SIG-M5 treated with dmso at 0.1 percent for 504 hours (cell line): ENCODE results near the gene SLC4A4.

Experiments
- DNase-seq: peaks from one replicate; lab custom pipeline; 2025; ENCODE audit not compliant: unreplicated experiment; lab: John Stamatoyannopoulos, UW

SLC4A4 gene

GRCh38 chr4:71468116-71468710 lies 129.4 kb downstream of the SLC4A4 start:
- DNase-seq: no peak

- no peak for DNase-seq
Measured at GRCh38 chr4:71469541-71469940, 130.7 kb downstream of the SLC4A4 start.

GRCh38 chr4:71470524-71470923 lies 131.7 kb downstream of the SLC4A4 start:
- DNase-seq: no peak

GRCh38 chr4:71472946-71473345 lies 134.1 kb downstream of the SLC4A4 start:
- DNase-seq: no peak

- DNase-seq: no peak
Measured at GRCh38 chr4:71473541-71474240, 134.9 kb downstream of the SLC4A4 start.

DNA sequence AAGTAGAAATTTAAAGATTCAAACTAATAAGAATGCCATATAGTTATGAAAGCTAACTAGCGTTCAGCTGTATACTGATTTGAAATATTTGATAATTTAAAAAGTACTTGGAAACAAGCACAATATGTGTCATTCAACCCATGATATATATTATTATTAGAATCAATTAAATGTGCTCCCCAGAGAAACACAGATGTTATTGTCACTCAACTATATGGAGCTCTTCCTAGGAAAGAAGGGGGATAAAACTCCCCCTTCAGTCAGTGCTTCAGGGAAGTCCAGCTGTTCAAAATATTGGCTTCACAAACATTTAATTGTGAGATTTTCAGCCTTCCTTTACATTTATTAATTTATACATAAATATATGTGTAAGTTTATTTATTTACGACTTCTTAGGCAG lies 135.9 kb downstream of the SLC4A4 start:
- DNase-seq: no peak

- no peak for DNase-seq
Measured at GRCh38 chr4:71476240-71476639, 137.4 kb downstream of the SLC4A4 start.

DNA sequence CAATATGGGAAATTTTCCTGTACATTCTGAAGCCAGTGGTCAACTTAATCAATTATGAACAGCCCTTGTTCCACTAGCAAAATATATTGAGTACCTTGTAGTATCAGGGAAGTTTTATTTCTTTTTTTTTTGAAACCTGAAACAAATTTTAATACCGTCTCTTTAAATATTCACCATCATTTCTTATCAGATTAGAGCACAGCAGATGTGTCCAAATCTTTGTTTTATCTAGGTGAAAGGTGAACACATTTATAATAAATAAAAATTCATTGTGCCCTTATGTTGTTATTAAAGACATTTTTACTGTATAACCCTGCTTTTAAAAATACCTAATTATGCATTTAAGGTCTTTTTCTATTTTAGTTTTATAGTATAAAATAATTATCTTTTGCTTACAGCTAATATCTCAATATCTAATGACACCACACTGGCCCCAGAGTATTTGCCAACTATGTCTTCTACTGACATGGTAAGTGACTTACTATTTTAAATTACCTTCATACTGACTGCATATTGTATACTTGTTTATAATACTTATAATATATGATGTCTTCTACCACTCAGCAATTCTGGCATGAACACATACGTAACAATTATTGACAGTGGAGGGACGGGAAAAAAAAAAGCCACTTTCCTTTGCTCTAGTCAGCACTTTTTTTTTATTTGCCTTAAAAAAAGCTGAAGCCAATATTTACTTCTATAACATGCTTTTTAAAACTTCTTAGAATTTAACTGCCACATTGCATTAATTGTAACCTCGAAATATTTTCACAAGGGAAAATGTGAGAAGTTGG lies 147.9 kb downstream of the SLC4A4 start:
- DNase-seq: no peak

DNA sequence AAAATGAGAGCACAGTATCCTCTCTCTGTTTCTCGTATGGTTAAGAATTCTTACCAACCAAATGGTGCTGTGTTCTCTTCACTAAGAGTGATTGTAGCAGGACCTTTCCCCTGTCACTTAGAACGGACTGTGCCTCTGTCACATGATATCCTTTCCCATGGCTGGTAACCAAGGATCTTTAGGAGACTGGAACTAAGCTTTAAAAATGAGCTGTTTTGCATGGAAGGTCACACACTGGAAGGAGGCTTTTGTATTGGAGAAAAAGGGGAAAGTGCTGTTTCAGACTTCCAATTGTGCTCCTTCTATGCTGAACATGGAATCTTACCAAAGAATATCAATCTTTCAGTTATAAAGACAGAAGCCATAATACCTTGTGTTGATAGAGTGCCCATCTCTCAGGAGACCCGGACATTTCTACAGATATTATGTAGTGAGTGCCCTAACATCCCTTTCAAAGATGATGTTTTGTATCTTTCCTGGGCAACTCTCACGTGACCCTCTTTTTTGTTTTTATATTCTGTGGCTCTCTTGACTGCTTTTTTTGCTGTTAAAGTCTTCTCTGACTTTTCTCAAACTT lies 148.6 kb downstream of the SLC4A4 start:
- no peak for DNase-seq

- no peak for DNase-seq
Measured at GRCh38 chr4:71494539-71494938, 155.7 kb downstream of the SLC4A4 start.

DNA sequence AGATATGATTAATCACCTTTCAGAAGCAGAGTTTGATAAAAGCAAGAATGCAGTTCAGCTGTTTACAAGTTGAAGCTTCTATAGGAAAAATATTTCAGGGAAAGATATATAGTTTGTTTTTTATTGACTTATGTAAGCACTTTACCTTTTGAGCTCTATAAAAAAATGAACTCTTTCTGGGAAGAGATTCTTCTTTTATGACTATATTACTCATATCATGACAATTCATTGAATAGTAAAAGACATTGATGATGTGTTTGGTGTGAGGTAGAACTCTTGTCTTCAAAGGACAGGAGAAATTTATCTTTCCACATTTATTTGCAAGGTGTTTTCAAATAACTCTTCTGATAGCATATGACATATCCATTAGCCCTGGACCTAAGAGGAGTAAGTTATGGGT lies 156.6 kb downstream of the SLC4A4 start:
- no peak for DNase-seq

- DNase-seq: no peak
Measured at GRCh38 chr4:71497078-71497477, 158.3 kb downstream of the SLC4A4 start.

DNA sequence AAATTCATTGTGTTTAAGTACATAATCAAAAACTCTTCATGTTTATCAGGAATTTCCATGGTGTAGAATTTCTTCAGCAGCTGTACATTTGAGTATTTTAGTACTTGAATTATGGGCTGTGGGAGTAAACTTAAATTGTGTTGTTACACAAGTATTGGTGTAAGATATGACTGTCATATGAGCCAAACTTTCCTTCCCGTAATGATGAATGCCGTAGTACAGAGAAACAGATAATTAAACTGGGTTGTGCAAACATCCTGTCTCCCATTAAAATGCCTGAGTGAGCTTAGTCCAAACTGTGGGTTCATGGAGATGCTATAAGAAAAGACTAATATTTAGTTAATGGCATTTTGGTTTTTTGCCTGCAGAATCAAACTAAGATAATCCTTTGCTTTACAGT lies 159.2 kb downstream of the SLC4A4 start:
- DNase-seq: no peak

GRCh38 chr4:71498625-71499024 lies 159.8 kb downstream of the SLC4A4 start:
- no peak for DNase-seq

GRCh38 chr4:71501992-71502391 lies 163.2 kb downstream of the SLC4A4 start:
- no peak for DNase-seq

DNA sequence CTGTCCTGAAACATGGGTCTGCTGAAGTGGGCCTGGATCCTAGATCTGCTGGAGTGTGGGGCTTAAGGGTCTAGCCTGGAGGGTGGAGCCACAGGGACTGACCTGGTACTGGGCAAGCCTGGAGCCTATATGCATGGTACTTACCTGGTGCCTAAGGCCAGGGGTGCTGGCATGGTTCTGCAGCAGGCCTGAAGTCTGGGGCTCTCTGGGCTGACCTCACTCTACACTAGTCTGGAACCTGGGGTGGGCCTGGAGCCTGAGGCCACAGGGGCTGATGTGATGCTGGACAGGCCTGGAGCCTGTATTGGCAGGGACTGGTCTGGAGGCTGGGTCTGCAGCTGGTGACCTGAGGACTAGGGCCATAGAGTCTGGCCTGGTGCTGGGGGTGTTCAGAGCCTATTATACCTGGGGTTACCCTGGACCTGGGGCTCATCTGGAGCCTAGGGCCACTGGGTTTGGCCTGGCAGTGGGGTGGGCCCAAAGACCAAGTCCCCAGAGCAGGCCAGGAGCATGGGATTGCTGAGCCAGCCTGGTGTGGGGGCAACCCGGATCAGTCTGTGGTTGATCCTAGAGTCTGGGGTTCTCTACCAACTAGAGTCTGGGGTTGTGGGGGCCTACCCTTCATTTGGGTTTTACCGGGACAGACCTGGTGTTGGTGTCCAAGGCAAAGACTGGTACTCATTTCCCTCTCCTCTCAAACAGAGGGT lies 179.6 kb downstream of the SLC4A4 start:
- DNase-seq: no peak

- DNase-seq: no peak
Measured at GRCh38 chr4:71520308-71520707, 181.5 kb downstream of the SLC4A4 start.

DNA sequence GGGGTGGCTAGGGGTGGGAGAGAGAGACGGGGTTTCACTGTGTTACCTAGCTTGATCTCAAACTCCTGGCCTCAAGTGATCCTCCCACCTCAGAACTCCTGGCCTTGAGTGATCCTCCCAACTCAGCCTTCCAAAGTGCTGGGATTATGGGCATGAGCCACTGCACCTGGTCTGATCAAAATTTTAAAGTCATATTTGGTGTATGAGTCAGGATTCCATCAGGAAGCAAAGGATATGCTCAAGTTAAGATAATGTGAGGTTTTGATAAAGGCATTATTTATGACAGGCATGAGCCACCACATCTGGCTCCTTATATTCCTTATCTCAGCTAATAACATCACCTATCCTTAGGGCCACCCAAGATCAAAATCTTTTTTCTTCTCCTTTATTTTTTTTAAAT lies 182.0 kb downstream of the SLC4A4 start:
- DNase-seq: no peak

DNA sequence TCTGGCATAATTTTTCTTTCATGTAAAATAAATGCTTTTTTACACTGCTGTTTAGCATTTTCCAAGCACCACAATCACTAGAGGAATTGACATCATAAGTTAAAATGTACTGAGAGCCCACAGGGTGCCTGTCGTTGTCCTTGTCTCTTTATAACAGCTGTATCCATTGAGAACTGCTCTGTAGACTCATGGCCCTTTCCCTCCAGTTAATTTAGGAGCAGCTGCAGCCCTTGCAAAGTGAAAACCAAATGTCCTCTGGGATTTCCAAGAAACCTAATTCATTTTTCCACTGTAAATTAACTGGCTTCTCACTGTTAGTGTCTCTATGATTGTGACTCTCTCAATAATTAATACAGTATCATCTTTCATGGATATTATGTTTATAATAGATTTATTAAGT lies 185.9 kb downstream of the SLC4A4 start:
- no peak for DNase-seq

DNA sequence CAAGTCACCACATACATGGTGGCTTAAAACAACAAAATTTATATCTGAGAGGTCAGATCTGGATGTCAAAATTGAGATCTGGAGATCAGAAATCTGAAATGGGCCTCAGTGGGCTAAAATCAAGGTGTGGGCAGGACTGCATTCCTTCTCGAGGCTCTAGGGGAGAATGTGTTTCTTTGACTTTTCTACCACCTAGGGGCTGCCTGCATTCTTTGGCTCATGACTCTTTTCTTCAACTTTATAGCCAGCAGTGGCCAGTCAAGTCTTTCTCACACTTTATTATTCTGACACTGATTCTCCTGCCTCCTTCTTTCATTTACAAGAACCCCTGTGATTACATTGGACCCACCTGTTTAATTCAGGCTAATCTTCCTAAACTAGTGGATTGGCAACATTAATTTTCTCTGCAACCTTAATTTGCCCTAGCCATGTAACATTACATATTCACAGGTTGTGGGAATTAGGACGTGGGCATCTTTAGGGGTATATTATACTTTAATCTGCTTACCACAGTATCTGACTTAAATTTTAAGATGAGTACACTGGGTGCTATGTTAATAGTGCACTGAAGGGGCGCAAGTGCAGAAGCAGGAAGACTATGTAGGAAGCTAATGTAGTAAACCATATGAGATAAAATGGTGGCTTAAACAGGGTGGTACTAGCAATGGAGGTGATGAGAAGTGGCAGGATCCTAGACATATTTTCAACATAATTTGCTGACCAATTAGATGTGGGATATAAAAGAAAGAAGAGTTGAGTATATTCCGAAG lies 188.0 kb downstream of the SLC4A4 start:
- no peak for DNase-seq

GRCh38 chr4:71532407-71532806 lies 193.6 kb downstream of the SLC4A4 start:
- DNase-seq: no peak
